DOHH2 (cell line): ENCODE measurements around the gene UNC79.

Experiments used
- H3F3A ChIP-seq: fragments of 200-600 bp; sonication (generic), shearing (Covaris generic); 2 replicates; pipeline ENCODE4 v1.6.0; 2016; ENCODE audit warnings: antibody characterized with exemption, mild to moderate bottlenecking; ENCODE audit not compliant: control insufficient read depth, insufficient read depth
- H3K27ac ChIP-seq: fragments of 200-600 bp; sonication (generic); 2 replicates; pipeline ENCODE4 v1.5.1; 2014; ENCODE audit warnings: low read depth, mild to moderate bottlenecking, low read length, moderate library complexity
- H3K27me3 ChIP-seq: fragments of 200-600 bp; sonication (generic); 2 replicates; pipeline ENCODE4 v1.6.1; 2014; ENCODE audit warnings: mild to moderate bottlenecking, low read length, mixed read lengths; ENCODE audit not compliant: control insufficient read depth
- H3K36me3 ChIP-seq: fragments of 200-600 bp; sonication (generic); 2 replicates; pipeline ENCODE4 v1.6.1; 2014; ENCODE audit warnings: mild to moderate bottlenecking, low read length, moderate library complexity, mixed read lengths; ENCODE audit not compliant: control insufficient read depth
- H3K4me1 ChIP-seq: fragments of 200-600 bp; sonication (generic); 2 replicates; pipeline ENCODE4 v1.6.1; 2014; ENCODE audit warnings: mild to moderate bottlenecking, low read length, mixed read lengths; ENCODE audit not compliant: control insufficient read depth
- H3K4me2 ChIP-seq: fragments of 200-600 bp; sonication (generic); 2 replicates; pipeline ENCODE4 v1.6.0; 2014; ENCODE audit warnings: mild to moderate bottlenecking, low read length, moderate library complexity
- H3K4me3 ChIP-seq: fragments of 200-600 bp; sonication (generic); 2 replicates; pipeline ENCODE4 v1.5.1; 2014; ENCODE audit warnings: mild to moderate bottlenecking, low read length, mixed read lengths
- H3K79me2 ChIP-seq: fragments of 200-600 bp; sonication (generic); 2 replicates; pipeline ENCODE4 v1.6.1; 2014; ENCODE audit warnings: mild to moderate bottlenecking, low read length, mixed read lengths; ENCODE audit not compliant: control insufficient read depth
- H3K9me2 ChIP-seq: fragments of 200-600 bp; sonication (generic); replicated peaks from 2 replicates; pipeline ENCODE4 v1.6.1; 2014; ENCODE audit warnings: mild to moderate bottlenecking, low read length, mixed read lengths; ENCODE audit not compliant: control insufficient read depth
- H3K9me3 ChIP-seq: fragments of 200-600 bp; sonication (generic); 2 replicates; pipeline ENCODE4 v1.6.1; 2014; ENCODE audit warnings: antibody characterized with exemption, low read length, mixed read lengths; ENCODE audit not compliant: control insufficient read depth, insufficient read depth
- H4K20me1 ChIP-seq: fragments of 200-600 bp; sonication (generic); 2 replicates; pipeline ENCODE4 v1.6.0; 2014; ENCODE audit warnings: low read depth, mild to moderate bottlenecking, antibody characterized with exemption, low read length, moderate library complexity; ENCODE audit not compliant: control insufficient read depth, insufficient read depth
- CTCF ChIP-seq: fragments of 200-600 bp; sonication (generic); IDR thresholded peaks from one replicate; pipeline ENCODE4 v1.5.1; 2014; ENCODE audit warnings: antibody characterized with exemption, mild to moderate bottlenecking, low read depth, low read length; ENCODE audit not compliant: poor library complexity, severe bottlenecking
- EZH2phosphoT487 ChIP-seq: fragments of 200-600 bp; sonication (generic); IDR thresholded peaks from 2 replicates; pipeline ENCODE4 v1.6.1; 2017; ENCODE audit warnings: borderline replicate concordance, mild to moderate bottlenecking, antibody characterized with exemption, low read length, moderate library complexity, mixed read lengths

Gene UNC79

DNA sequence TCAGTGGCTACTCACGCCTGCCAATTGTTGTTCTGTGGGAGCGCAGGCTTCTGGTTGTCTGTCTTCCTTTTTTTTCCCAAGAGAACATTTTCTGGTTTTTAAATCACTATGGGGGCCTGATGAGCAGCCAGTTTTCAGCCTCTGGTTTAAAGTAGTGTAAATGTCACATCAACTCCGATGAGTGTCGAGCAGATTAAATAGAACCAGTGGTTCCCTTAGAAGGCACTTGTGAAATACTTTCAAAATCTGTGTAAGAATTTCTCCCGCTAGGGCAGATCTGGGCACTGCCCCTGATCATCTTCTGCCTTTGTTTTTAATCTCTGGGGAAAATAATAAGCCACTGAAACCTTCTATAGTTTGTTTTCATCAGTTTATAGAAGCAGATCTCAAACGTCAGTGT is 227.1 kb downstream of the UNC79 start:
- Histone ChIP-seq H3K4me2 (no peak overlapping the region), H3K4me1 (no peaks in the 10 kb centered on the region), H3K27me3 (peaks cover 5% of the 10 kb centered on the region), H3K9me3 (no peaks in the 10 kb centered on the region), H3K27ac (no peak overlapping the region), H3K9me2 (no peaks in the 10 kb centered on the region), H3K36me3 (no peaks in the 10 kb centered on the region), H3F3A (no peaks in the 10 kb centered on the region), H4K20me1 (no peaks in the 10 kb centered on the region), H3K79me2 (no peaks in the 10 kb centered on the region), H3K4me3 (no peak overlapping the region)
- TF ChIP-seq EZH2phosphoT487, result no peak
- no peak for TF ChIP-seq CTCF

DNA sequence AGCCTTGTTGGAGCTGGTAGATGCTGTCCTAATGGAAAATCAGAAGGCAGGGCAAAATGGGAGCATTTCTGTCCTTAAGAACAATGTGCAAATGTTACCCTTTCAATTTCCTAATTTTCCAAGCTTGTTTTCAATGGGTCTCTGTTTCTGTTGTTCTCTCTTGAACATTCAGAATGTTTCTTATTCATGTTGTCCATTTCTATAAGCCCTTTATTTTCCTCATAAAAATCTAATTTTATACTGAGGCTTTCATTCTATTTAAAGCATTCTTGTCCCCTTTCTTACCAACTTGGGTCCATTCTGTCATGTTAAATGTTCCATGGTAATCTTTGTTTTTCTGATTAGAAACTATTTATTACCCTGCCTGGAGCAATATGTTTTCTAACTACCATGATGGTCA is 232.6 kb downstream of the UNC79 start:
- no peaks in the 10 kb centered on the region for H3K79me2 ChIP-seq
- no peak overlapping the region for H3K4me3 ChIP-seq
- peaks cover 13% of the 10 kb centered on the region; the same call in 1 of the 2 replicates for H3K9me3 ChIP-seq
- H3K27ac ChIP-seq, result no peak overlapping the region
- H3K27me3 ChIP-seq, result peaks cover 3% of the 10 kb centered on the region
- no peak overlapping the region for H3K4me2 ChIP-seq
- TF ChIP-seq EZH2phosphoT487 (no peak), CTCF (no peak)
- no peaks in the 10 kb centered on the region for H3K4me1 ChIP-seq
- H3K9me2 ChIP-seq, result no peaks in the 10 kb centered on the region
- no peaks in the 10 kb centered on the region for H3F3A ChIP-seq
- no peaks in the 10 kb centered on the region for H4K20me1 ChIP-seq
- H3K36me3 ChIP-seq, result no peaks in the 10 kb centered on the region

DNA sequence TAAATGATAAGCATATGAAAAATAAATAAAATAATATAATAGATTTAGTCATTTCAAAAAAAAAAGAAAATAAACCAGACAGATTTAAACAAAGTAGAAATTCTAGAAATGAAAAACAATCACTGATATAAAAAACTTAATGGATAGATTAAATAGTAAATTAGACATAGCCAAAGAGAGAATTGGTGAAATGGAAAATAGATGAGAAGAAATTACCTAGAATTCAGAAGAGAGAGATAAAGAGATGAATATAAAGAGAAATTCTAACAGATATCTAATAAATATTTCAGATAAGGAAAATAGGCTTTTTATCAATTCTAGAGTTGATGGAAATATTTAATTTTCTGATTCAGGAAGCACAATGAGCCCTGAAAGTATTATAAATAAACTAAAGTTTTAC is 234.4 kb downstream of the UNC79 start:
- Histone ChIP-seq H3K36me3 (no peaks in the 10 kb centered on the region), H3K4me3 (no peak overlapping the region), H3K9me3 (peaks cover 13% of the 10 kb centered on the region; the same call in 1 of the 2 replicates), H3K79me2 (no peaks in the 10 kb centered on the region), H3K4me1 (no peaks in the 10 kb centered on the region), H3K4me2 (no peak overlapping the region), H3K9me2 (no peaks in the 10 kb centered on the region), H4K20me1 (no peaks in the 10 kb centered on the region), H3F3A (no peaks in the 10 kb centered on the region), H3K27ac (no peak overlapping the region), H3K27me3 (no peaks in the 10 kb centered on the region; the same call in 1 of the 2 replicates)
- no peak for TF ChIP-seq EZH2phosphoT487
- no peak for TF ChIP-seq CTCF
